Middle frontal gyrus (tissue), 1 donor: ENCODE results near the gene NME1.
"Not testable (repeated sequence)": the region's sequence is repeated elsewhere in the genome, so short reads cannot be mapped to it uniquely, and the experiment has no call there.

Source experiments
- DNase-seq: peaks from one replicate; pipeline ENCODE4 v3.0.0-alpha.2; 2015; ENCODE audit warnings: low spot score; ENCODE audit errors: extremely low spot score

NME1 gene

GRCh38 chr17:51153210-51154072 lies at the start of gene NME1:
Gene NME1 (plus strand): TSS chr17:51153559. CDS start chr17:51155655, 2,096 bp downstream.
- DNase-seq: peak; percentile 99

GRCh38 chr17:51107778-51108177 lies 45.6 kb upstream of the NME1 start:
- DNase-seq: no peak

GRCh38 chr17:51112303-51113222 lies 40.8 kb upstream of the NME1 start:
- DNase-seq: not testable (repeated sequence)

- no peak for DNase-seq
Observed at GRCh38 chr17:51115179-51115578, 38.2 kb upstream of the NME1 start.

GRCh38 chr17:51118330-51119195 lies 34.8 kb upstream of the NME1 start:
- no peak for DNase-seq

GRCh38 chr17:51119415-51120356 lies 33.7 kb upstream of the NME1 start:
- DNase-seq: no peak

GRCh38 chr17:51120357-51120738 lies 33.0 kb upstream of the NME1 start:
- DNase-seq: no peak

- peak; percentile 88 for DNase-seq
Observed at GRCh38 chr17:51120739-51121619, 32.4 kb upstream of the NME1 start, which contains the start of gene SPAG9. Gene SPAG9 (minus strand): TSS chr17:51120868. CDS start chr17:51120656, 212 bp downstream.

GRCh38 chr17:51121620-51122472 lies 31.5 kb upstream of the NME1 start:
- DNase-seq: peak; percentile 27

- not testable (repeated sequence) for DNase-seq
Observed at GRCh38 chr17:51122473-51123115, 30.8 kb upstream of the NME1 start.

GRCh38 chr17:51124640-51125503 lies 28.5 kb upstream of the NME1 start:
- no peak for DNase-seq

GRCh38 chr17:51128076-51128475 lies 25.3 kb upstream of the NME1 start:
- DNase-seq: no peak

- DNase-seq: no peak
Observed at GRCh38 chr17:51132964-51133319, 20.4 kb upstream of the NME1 start.

- DNase-seq: no peak
Observed at GRCh38 chr17:51133365-51133764, 20.0 kb upstream of the NME1 start.

GRCh38 chr17:51135956-51136355 lies 17.4 kb upstream of the NME1 start:
- DNase-seq: no peak

- DNase-seq: no peak
Observed at GRCh38 chr17:51142597-51142996, 10.8 kb upstream of the NME1 start.
